SIG-M5 treated with dmso at 0.1 percent for 504 hours (cell line): ENCODE measurements around the gene MANSC1.

ENCODE experiments used
- DNase-seq: peaks from one replicate; lab custom pipeline; 2025; ENCODE audit not compliant: unreplicated experiment; lab: John Stamatoyannopoulos, UW

The MANSC1 gene

GRCh38 chr12:12349711-12350665 lies at the start of gene MANSC1:
Gene MANSC1, minus strand, starts transcription at chr12:12350242. Its CDS starts 6,928 bp downstream, at chr12:12343314.
- peak; percentile 44 for DNase-seq

- DNase-seq: no peak
These were observed 49.1 kb upstream of the MANSC1 start for GRCh38 chr12:12399161-12399560.

DNA sequence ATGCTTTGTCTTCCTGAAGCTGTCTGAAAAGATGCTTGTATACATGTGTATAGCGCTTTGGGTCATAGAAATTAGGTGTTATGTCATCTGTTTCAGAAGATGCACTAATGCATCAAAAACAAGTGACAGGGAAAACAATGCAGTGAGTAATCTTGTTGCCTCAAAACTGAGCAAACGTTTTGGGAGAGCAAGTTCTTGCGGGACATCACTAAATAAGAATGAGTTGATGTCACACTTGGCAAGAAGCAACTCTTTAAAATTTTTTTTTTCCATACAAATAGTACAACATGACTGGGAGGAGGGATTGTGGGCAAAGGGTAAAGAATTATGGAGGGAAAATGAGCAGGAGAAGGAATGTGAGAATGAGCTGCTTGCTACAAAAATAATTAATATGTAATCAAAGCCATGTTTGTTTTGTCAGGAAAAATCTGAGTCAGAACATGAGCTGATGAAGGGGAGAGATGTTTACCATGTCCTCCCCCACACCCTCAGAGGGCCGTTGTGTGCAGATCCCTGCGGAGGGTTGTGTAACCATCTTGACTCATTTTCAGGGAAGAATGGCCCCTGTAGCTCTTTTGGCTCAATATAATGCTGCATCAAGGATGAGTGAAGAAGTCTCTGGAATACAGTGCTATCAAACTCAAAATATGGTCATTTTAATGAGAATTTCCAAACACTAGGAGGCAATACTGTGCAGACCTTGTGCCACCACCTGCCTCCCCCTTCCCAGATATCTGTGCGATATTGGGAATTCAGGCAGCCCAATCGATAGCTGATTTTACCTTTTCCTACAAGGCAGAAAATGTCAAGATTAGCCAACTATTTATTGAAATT lies 48.2 kb upstream of the MANSC1 start:
- DNase-seq: peak; percentile 41

GRCh38 chr12:12397184-12397583 lies 47.1 kb upstream of the MANSC1 start:
- DNase-seq: no peak

GRCh38 chr12:12396694-12397093 lies 46.7 kb upstream of the MANSC1 start:
- no peak for DNase-seq

- DNase-seq: no peak
These were observed 43.1 kb upstream of the MANSC1 start for GRCh38 chr12:12393171-12393570.

GRCh38 chr12:12392413-12392812 lies 42.4 kb upstream of the MANSC1 start:
- no peak for DNase-seq

GRCh38 chr12:12387501-12387900 lies 37.5 kb upstream of the MANSC1 start:
- no peak for DNase-seq

- DNase-seq: no peak
These were observed 34.7 kb upstream of the MANSC1 start for GRCh38 chr12:12384571-12385340.

- no peak for DNase-seq
These were observed 31.9 kb upstream of the MANSC1 start for GRCh38 chr12:12381982-12382381.

GRCh38 chr12:12380949-12381593 lies 31.0 kb upstream of the MANSC1 start:
- no peak for DNase-seq

- DNase-seq: no peak
These were observed 30.0 kb upstream of the MANSC1 start for GRCh38 chr12:12379831-12380730.

- no peak for DNase-seq
These were observed 28.6 kb upstream of the MANSC1 start for GRCh38 chr12:12378616-12379015.

DNA sequence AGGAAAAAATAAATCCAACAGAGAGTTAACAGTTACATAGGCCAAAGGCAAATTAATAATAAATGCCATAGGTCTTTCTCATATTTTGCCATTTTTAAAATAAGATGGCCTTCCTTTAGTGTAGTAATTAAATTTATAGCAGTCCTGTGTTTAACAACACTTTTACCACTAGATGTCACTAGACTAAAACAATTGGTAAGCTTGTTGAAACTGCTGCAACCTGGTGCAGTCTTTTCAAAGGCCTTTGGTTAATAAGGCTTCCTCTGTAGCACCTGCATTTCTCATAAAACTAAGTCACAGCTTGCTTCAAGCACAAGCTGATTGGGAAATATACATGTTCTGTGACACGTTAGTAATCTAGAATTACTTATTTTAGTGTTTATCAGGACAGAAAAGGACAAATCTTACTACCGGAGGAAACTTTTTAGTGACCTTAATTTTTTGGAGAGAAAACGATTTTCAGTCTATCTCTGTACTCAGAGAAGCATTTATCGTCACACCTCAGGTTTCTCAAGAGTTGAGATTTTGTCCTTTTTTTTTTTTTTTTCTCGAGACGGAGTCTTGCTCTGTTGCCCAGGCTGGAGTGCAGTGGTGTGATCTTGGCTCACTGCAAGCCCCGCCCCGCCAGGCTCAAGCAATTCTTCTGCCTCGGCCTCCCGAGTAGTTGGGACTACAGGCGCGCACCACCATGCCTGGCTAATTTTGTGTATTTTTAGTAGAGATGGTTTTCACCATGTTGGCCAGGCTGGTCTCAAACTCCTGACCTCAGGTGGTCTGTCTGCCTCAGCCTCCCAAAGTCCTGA lies 26.8 kb upstream of the MANSC1 start:
- peak; percentile 77 for DNase-seq

- DNase-seq: no peak
These were observed 23.1 kb upstream of the MANSC1 start for GRCh38 chr12:12372946-12373722.

- no peak for DNase-seq
These were observed 17.5 kb upstream of the MANSC1 start for GRCh38 chr12:12367482-12367998.

DNA sequence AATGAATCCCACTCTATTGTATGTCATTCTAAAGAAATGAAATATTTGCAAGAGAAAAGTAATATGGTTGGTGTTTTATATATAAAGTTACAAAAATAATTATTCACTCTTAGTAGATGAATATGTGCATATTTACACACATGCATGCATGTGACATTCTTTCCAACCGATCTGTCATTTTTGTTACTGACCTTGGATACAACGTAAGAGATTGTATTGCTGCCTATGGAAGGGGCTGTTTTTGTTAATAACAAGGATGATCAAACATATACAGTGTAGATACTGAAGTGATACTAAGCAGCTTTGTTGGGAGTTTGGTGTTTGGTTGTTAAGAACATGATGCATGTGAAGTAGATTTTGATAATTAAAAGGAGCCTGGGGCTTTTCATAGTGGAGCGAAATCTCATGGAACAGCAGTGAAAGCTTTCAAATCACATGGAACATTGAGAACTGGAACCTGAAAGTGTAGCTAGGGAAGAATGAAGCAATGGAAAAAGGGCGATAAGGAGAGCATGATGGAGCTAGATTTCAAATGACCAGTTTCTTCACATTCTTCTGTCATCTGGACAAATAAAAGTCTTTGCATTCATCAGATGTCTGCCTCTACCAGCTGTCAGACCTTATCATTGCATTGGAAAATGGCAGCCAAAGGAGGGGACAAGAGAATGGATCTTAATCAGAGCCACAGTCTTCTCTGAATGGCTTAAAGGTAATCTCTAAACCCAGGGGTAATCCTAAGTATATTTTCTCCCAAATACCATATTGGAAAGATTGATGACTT lies 16.8 kb upstream of the MANSC1 start:
- DNase-seq: no peak
